MM.1S (cell line): ENCODE data around the gene EXOC4.

ENCODE experiments used
- DNase-seq: peaks from one replicate; pipeline ENCODE4 v3.0.0-alpha.2; 2015
- H2AFZ ChIP-seq: fragments of 300-600 bp; sonication (generic); 2 replicates; pipeline ENCODE4 v1.6.0; 2016; ENCODE audit warnings: antibody characterized with exemption, low read length
- H3F3A ChIP-seq: fragments of 300-600 bp; sonication (generic); 2 replicates; pipeline ENCODE4 v1.6.1; 2016; ENCODE audit warnings: mild to moderate bottlenecking, antibody characterized with exemption, low read length, moderate library complexity, mixed read lengths; ENCODE audit not compliant: insufficient read depth
- H3K27ac ChIP-seq: fragments of 300-600 bp; sonication (generic); 2 replicates; pipeline ENCODE4 v1.5.1; 2016; ENCODE audit warnings: mild to moderate bottlenecking, low read length
- H3K27me3 ChIP-seq: fragments of 300-600 bp; sonication (generic); replicated peaks from 2 replicates; pipeline ENCODE4 v1.6.0; 2016; ENCODE audit warnings: low read length; ENCODE audit not compliant: insufficient read depth
- H3K36me3 ChIP-seq: fragments of 300-600 bp; sonication (generic); replicated peaks from 2 replicates; pipeline ENCODE4 v1.6.1; 2016; ENCODE audit warnings: mild to moderate bottlenecking, low read length, mixed read lengths; ENCODE audit not compliant: insufficient read depth
- H3K4me1 ChIP-seq: fragments of 300-600 bp; sonication (generic); 2 replicates; pipeline ENCODE4 v1.6.1; 2016; ENCODE audit warnings: low read length, mixed read lengths
- H3K4me2 ChIP-seq: fragments of 300-600 bp; sonication (generic); 2 replicates; pipeline ENCODE4 v1.6.0; 2016; ENCODE audit warnings: low read depth, low read length
- H3K4me3 ChIP-seq: fragments of 300-600 bp; sonication (generic); 2 replicates; pipeline ENCODE4 v1.5.1; 2016; ENCODE audit warnings: low read length, mixed read lengths
- H3K79me2 ChIP-seq: fragments of 300-600 bp; sonication (generic); 2 replicates; pipeline ENCODE4 v1.6.1; 2016; ENCODE audit warnings: mixed run types, low read length, mixed read lengths
- H3K9ac ChIP-seq: fragments of 300-600 bp; sonication (generic); 2 replicates; pipeline ENCODE4 v1.6.1; 2016; ENCODE audit warnings: low read length, mixed read lengths
- H3K9me2 ChIP-seq: fragments of 300-600 bp; sonication (generic); replicated peaks from 2 replicates; pipeline ENCODE4 v1.6.1; 2016; ENCODE audit warnings: mild to moderate bottlenecking, low read length, mixed read lengths; ENCODE audit not compliant: insufficient read depth
- H3K9me3 ChIP-seq: fragments of 300-600 bp; sonication (generic); replicated peaks from 2 replicates; pipeline ENCODE4 v1.6.1; 2016; ENCODE audit warnings: mild to moderate bottlenecking, low read length, mixed read lengths; ENCODE audit not compliant: insufficient read depth
- H4K20me1 ChIP-seq: fragments of 300-600 bp; sonication (generic); 2 replicates; pipeline ENCODE4 v1.6.1; 2016; ENCODE audit warnings: mild to moderate bottlenecking, low read length, moderate library complexity, mixed read lengths; ENCODE audit not compliant: insufficient read depth
- CTCF ChIP-seq: fragments of 300-600 bp; sonication (generic); IDR thresholded peaks from 2 replicates; pipeline ENCODE4 v1.5.1; 2016; ENCODE audit warnings: antibody characterized with exemption, low read length, mixed read lengths
- EZH2 ChIP-seq: fragments of 300-600 bp; sonication (generic); optimal IDR thresholded peaks from 2 replicates; pipeline ENCODE3; 2017; ENCODE audit warnings: low read depth, mild to moderate bottlenecking, antibody characterized with exemption, low read length, mixed read lengths
- EZH2phosphoT487 ChIP-seq: fragments of 300-600 bp; sonication (generic); IDR thresholded peaks from 2 replicates; pipeline ENCODE4 v1.6.1; 2018; ENCODE audit warnings: antibody characterized with exemption, low read length

EXOC4 gene

DNA sequence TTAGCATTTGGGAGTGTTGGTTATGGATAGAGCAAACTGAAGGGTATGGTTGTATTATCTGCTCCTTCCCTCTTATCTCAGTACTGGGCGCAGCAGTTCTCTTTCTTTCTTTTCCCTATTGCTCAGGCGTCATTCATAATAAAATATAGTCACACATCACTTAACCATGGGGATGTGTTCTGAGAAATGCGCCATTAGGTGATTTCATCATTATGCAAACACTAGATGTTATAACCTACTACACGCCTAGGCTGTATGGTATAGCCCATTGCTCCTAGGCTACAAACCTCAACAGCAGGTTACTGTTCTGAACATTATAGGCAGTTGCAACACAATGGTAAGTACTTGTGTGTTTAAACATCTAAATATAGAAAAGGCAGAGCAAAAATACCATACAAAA is 401.7 kb downstream of the EXOC4 start:
- Histone ChIP-seq H3K36me3 (no peaks in the 10 kb centered on the region), H3K9me3 (no peaks in the 10 kb centered on the region), H3K27me3 (no peaks in the 10 kb centered on the region), H3K9ac (no peak overlapping the region), H3K9me2 (no peaks in the 10 kb centered on the region), H3K4me3 (no peak overlapping the region), H2AFZ (no peak overlapping the region), H3F3A (no peaks in the 10 kb centered on the region), H3K4me1 (no peaks in the 10 kb centered on the region), H4K20me1 (no peaks in the 10 kb centered on the region), H3K27ac (no peak overlapping the region), H3K4me2 (no peak overlapping the region), H3K79me2 (no peaks in the 10 kb centered on the region)
- no peak for DNase-seq
- TF ChIP-seq EZH2: no peak
- TF ChIP-seq CTCF: no peak
- TF ChIP-seq EZH2phosphoT487: no peak

DNA sequence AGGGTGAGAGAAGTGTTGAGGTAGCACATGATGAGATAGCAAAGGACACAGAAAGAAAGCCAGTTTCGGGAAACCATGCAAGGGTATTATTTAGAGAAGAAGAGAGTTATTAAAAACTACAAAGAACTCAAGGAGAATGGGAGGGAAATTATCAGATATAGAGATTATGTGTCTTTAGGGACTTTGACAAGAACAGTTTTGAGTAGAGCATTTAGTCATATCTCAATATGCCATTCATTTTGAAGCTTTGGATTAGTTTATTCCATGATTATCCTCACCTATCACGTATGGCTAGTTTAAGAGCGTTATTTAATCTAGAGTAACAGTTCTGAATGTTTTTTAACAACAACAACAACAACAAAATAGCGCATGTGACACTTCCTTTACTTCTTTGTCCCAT is 409.4 kb downstream of the EXOC4 start:
- TF ChIP-seq EZH2: no peak
- no peak for TF ChIP-seq CTCF
- no peak for TF ChIP-seq EZH2phosphoT487
- H2AFZ ChIP-seq: no peak overlapping the region
- H3K4me1 ChIP-seq: peaks cover 5% of the 10 kb centered on the region
- H3K36me3 ChIP-seq: no peaks in the 10 kb centered on the region
- H4K20me1 ChIP-seq: no peaks in the 10 kb centered on the region
- no peak overlapping the region for H3K27ac ChIP-seq
- no peak overlapping the region for H3K4me3 ChIP-seq
- no peaks in the 10 kb centered on the region for H3K9me3 ChIP-seq
- no peak for DNase-seq
- H3K79me2 ChIP-seq: no peaks in the 10 kb centered on the region
- no peak overlapping the region for H3K9ac ChIP-seq
- H3K9me2 ChIP-seq: no peaks in the 10 kb centered on the region
- H3F3A ChIP-seq: no peaks in the 10 kb centered on the region
- no peak overlapping the region for H3K4me2 ChIP-seq
- no peaks in the 10 kb centered on the region for H3K27me3 ChIP-seq

DNA sequence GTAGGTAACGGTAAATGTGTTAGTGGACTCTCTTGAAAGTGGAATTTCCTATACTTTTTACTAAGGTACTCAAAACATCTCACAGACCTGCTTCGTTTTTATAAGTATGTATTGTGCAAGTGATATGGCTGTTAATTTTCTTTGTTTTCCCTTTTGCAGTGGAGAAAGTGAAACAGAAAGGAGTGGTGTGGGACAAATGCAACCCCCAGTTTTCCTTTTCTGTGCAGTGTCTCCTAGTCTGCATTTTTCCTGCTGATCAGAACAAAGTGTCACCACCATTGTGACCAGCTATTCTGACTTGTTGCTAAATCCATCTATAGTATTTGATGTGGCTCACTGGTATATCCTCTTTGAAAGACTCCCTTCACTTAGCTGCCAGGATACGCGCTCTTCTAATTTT is 410.0 kb downstream of the EXOC4 start:
- Histone ChIP-seq H3K9ac (no peak overlapping the region), H3K27me3 (no peaks in the 10 kb centered on the region), H2AFZ (no peak overlapping the region), H3K4me2 (no peak overlapping the region), H3K9me3 (no peaks in the 10 kb centered on the region), H3K79me2 (no peaks in the 10 kb centered on the region), H3K4me1 (peaks cover 5% of the 10 kb centered on the region), H3K27ac (no peak overlapping the region), H4K20me1 (no peaks in the 10 kb centered on the region), H3K36me3 (no peaks in the 10 kb centered on the region), H3K9me2 (no peaks in the 10 kb centered on the region), H3K4me3 (no peak overlapping the region), H3F3A (no peaks in the 10 kb centered on the region)
- TF ChIP-seq EZH2 (no peak), CTCF (no peak), EZH2phosphoT487 (no peak)
- no peak for DNase-seq

GRCh38 chr7:133664528-133664927 is 411.6 kb downstream of the EXOC4 start:
- Histone ChIP-seq H3K4me1 (peaks cover 5% of the 10 kb centered on the region), H3K79me2 (no peaks in the 10 kb centered on the region), H3F3A (no peaks in the 10 kb centered on the region), H3K9me2 (no peaks in the 10 kb centered on the region), H3K36me3 (no peaks in the 10 kb centered on the region), H3K27ac (no peak overlapping the region), H3K9ac (no peak overlapping the region), H3K9me3 (no peaks in the 10 kb centered on the region), H3K4me3 (no peak overlapping the region), H3K4me2 (no peak overlapping the region), H2AFZ (no peak overlapping the region), H3K27me3 (no peaks in the 10 kb centered on the region), H4K20me1 (no peaks in the 10 kb centered on the region)
- DNase-seq: no peak
- TF ChIP-seq EZH2phosphoT487 (no peak), EZH2 (no peak), CTCF (no peak)
